Measurements from ENCODE around the gene SEC23A.

SEC23A gene

DNA sequence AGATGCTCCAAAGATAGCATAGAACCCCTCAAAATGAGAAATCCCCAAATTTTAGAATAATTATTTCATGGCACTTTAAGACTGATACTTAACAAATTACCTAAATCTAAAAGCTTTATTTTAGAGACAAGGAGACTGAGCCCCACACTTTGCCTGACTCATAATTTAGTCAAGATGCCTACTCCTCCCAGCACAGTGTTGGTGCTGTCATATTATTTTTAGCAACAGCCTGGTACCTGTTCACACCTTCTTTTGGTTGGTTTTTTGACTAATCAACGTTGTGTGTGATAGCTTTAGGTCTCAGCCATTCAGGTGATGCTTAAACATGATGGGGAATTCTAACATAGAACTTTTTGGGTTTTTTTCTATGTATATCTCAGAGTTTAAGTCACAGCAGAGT lies 120.2 kb downstream of the SEC23A start:
- no peak for DNase-seq

DNA sequence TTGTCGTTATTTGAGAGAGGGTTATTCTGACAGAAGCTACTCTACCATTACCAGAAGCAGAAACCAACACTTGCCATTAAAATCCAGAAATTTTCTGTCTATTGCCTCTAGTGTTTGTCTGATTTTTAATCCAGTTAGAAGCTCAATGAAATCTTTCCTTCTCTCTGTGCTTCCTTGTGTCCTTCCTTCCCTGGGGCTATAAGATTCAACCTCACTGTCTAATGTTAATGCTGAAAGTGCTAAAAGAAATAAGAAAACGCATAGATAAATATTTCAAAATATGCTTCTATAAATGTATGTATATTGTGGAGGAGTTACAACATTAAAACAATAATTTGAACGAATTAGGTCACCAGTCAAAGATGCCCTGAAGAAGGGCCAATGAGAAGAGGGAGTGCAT lies 120.8 kb downstream of the SEC23A start:
- DNase-seq = no peak
